Measurements from ENCODE around the gene SLC9A9.

DNA sequence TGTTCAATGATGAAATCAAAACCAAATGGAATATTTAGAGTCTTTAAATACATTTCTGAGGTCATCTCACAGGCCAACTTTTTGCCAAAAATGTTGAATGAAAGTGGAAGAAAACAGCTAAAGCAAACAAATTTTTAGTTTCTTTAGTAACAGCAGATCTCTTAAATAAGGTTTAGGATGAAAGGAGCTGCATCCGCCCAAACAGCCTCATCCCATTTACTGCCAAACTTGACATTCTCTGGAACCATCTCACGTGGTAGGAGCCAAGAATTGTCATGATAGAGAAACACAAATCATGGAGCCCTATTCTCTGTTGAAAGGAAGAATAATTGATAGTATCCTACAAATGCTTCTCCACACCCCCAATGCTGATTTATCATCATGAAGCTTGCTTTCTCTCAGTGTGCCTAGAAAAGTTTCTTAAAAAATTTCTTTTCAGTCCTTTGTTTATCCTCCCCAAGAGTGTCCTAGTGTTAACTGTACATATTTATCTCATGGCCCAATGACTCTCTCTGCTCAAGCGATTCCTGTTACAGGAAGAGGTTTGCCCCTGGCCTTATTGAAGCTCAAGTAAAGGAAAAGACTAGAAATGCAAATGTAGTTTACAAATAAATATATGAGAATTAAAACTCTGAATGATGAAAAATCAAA is 23.4 kb downstream of the SLC9A9 start:
- TF ChIP-seq RARB (CRISPR knock-in tag; IDR thresholded peaks at IDR 0.05) (no peak), ISL1 (CRISPR knock-in tag; IDR thresholded peaks at IDR 0.05) (no peak), OSR1 (CRISPR knock-in tag; IDR thresholded peaks at IDR 0.05) (no peak), CSDC2 (CRISPR knock-in tag; IDR thresholded peaks at IDR 0.05) (no peak), ZFP3 (CRISPR knock-in tag; IDR thresholded peaks at IDR 0.05) (no peak), ZNF8 (CRISPR knock-in tag; IDR thresholded peaks at IDR 0.05) (no peak), ZNF70 (CRISPR knock-in tag; IDR thresholded peaks at IDR 0.05) (no peak), ZFP30 (CRISPR knock-in tag; IDR thresholded peaks at IDR 0.05) (no peak), BACH2 (CRISPR knock-in tag; IDR thresholded peaks at IDR 0.05; ENCODE audit: borderline replicate concordance) (no peak), ARNTL (CRISPR knock-in tag; IDR thresholded peaks at IDR 0.05; ENCODE audit: borderline replicate concordance, low read depth) (no peak), PPARA (CRISPR knock-in tag; IDR thresholded peaks at IDR 0.05; ENCODE audit: borderline replicate concordance) (no peak)
- TF ChIP-seq, protein P1, sequence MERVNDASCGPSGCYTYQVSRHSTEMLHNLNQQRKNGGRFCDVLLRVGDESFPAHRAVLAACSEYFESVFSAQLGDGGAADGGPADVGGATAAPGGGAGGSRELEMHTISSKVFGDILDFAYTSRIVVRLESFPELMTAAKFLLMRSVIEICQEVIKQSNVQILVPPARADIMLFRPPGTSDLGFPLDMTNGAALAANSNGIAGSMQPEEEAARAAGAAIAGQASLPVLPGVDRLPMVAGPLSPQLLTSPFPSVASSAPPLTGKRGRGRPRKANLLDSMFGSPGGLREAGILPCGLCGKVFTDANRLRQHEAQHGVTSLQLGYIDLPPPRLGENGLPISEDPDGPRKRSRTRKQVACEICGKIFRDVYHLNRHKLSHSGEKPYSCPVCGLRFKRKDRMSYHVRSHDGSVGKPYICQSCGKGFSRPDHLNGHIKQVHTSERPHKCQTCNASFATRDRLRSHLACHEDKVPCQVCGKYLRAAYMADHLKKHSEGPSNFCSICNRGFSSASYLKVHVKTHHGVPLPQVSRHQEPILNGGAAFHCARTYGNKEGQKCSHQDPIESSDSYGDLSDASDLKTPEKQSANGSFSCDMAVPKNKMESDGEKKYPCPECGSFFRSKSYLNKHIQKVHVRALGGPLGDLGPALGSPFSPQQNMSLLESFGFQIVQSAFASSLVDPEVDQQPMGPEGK (CRISPR knock-in tag; IDR thresholded peaks at IDR 0.05; ENCODE audit: borderline replicate concordance): no peak
- TF ChIP-seq, protein P2, sequence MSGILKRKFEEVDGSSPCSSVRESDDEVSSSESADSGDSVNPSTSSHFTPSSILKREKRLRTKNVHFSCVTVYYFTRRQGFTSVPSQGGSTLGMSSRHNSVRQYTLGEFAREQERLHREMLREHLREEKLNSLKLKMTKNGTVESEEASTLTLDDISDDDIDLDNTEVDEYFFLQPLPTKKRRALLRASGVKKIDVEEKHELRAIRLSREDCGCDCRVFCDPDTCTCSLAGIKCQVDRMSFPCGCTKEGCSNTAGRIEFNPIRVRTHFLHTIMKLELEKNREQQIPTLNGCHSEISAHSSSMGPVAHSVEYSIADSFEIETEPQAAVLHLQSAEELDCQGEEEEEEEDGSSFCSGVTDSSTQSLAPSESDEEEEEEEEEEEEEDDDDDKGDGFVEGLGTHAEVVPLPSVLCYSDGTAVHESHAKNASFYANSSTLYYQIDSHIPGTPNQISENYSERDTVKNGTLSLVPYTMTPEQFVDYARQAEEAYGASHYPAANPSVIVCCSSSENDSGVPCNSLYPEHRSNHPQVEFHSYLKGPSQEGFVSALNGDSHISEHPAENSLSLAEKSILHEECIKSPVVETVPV (CRISPR knock-in tag; IDR thresholded peaks at IDR 0.05): no peak
- TF ChIP-seq, protein P3, sequence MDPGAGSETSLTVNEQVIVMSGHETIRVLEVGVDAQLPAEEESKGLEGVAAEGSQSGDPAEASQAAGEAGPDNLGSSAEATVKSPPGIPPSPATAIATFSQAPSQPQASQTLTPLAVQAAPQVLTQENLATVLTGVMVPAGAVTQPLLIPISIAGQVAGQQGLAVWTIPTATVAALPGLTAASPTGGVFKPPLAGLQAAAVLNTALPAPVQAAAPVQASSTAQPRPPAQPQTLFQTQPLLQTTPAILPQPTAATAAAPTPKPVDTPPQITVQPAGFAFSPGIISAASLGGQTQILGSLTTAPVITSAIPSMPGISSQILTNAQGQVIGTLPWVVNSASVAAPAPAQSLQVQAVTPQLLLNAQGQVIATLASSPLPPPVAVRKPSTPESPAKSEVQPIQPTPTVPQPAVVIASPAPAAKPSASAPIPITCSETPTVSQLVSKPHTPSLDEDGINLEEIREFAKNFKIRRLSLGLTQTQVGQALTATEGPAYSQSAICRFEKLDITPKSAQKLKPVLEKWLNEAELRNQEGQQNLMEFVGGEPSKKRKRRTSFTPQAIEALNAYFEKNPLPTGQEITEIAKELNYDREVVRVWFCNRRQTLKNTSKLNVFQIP (CRISPR knock-in tag; IDR thresholded peaks at IDR 0.05; ENCODE audit: borderline replicate concordance, low read depth): no peak
